K562 (cell line): ENCODE data around the gene TTLL11. TPM values are rescaled to one million over a fixed set of nuclear protein-coding genes. Genes with fewer than 3 reads are reported as not detected.

Experiments
- ATAC-seq: fragments of 200-7000 bp; cut with Tn5 transposase; 3 replicates; pipeline ENCODE4 v1.9.1; 2020; ENCODE audit warnings: moderate library complexity
- BruUV-seq: library from RNA; stranded (reverse); fragments of 400-500 nt; replicated peaks from 2 replicates; lab custom pipeline; 2021; lab: Mats Ljungman, UMichigan
- CTCF ChIA-PET: fragments of 300-600 bp; formaldehyde crosslinking; extraction: SDS; loops from one replicate; lab custom pipeline; 2021; ENCODE audit warnings: low intra/inter-chr PET ratio; lab: Yijun Ruan, JAX
- POLR2A ChIA-PET: fragments of 300-600, 350-650 bp; sonication (Branson Sonifier 250); formaldehyde crosslinking; extraction: SDS; loops from one replicate; lab custom pipeline; 2021; ENCODE audit warnings: antibody characterized with exemption, inconsistent platforms; lab: Yijun Ruan, JAX
- DNase-seq, 4 experiments: peaks; one replicate each; pipeline versions ENCODE4 v3.0.0 to v3.0.0-alpha.2; 2011 to 2018; ENCODE audit warnings: low spot score in 3 of 4, mixed read lengths in 3 of 4; ENCODE audit errors: extremely low read depth in 1 of 4
- FAIRE-seq: peaks from 2 replicates; lab custom pipeline; 2011; peaks lifted over from hg19 to GRCh38; lab: Jason Lieb, UNC
- H2AFZ ChIP-seq: 2 replicates; pipeline ENCODE4 v1.6.0; 2011; ENCODE audit warnings: low read depth, low read length, control low read depth, inconsistent platforms
- H3K27ac ChIP-seq: fragments of 200-600 bp; 3 replicates; pipeline ENCODE4 v1.8.0; 2011; ENCODE audit warnings: low read depth, mild to moderate bottlenecking, control low read depth, inconsistent platforms, low read length, moderate library complexity, mixed read lengths; ENCODE audit errors: extremely low read depth
- H3K27me3 ChIP-seq, 2 experiments: fragments of 300-600 bp in 1 of 2; 2 replicates in 1 of 2; 3 replicates in 1 of 2; pipeline versions ENCODE4 v1.6.0 to v1.8.0; 2011; ENCODE audit warnings: inconsistent platforms in 2 of 2, low read length in 2 of 2, mild to moderate bottlenecking in 1 of 2, mixed read lengths in 1 of 2, moderate library complexity in 1 of 2; ENCODE audit not compliant: control insufficient read depth in 2 of 2, insufficient read depth in 2 of 2
- H3K36me3 ChIP-seq: fragments of 300-600 bp; 3 replicates; pipeline ENCODE4 v1.8.0; 2011; ENCODE audit warnings: mild to moderate bottlenecking, low read length, inconsistent platforms; ENCODE audit not compliant: control insufficient read depth, insufficient read depth
- H3K4me1 ChIP-seq, 2 experiments: fragments of 200-600 bp in 1 of 2; replicated peaks in 1 of 2; 2 replicates in 1 of 2; 3 replicates in 1 of 2; pipeline versions ENCODE4 v1.5.1 to v1.8.0; 2011; ENCODE audit warnings: inconsistent platforms in 2 of 2, low read length in 2 of 2, mild to moderate bottlenecking in 1 of 2, mixed read lengths in 1 of 2, moderate library complexity in 1 of 2; ENCODE audit not compliant: control insufficient read depth in 2 of 2, insufficient read depth in 2 of 2
- H3K4me2 ChIP-seq: 2 replicates; pipeline ENCODE4 v1.6.1; 2011; ENCODE audit warnings: low read length, control low read depth, inconsistent platforms, mixed read lengths; ENCODE audit not compliant: insufficient read depth
- H3K4me3 ChIP-seq: fragments of 200-600 bp; sonication (generic), shearing (Covaris generic); 2 replicates; pipeline ENCODE4 v1.5.1; 2016; ENCODE audit warnings: control low read depth, inconsistent platforms
- H3K79me2 ChIP-seq: fragments of 200-600 bp; 3 replicates; pipeline ENCODE4 v1.8.0; 2011; ENCODE audit warnings: low read length, inconsistent platforms; ENCODE audit not compliant: control insufficient read depth, insufficient read depth
- H3K9ac ChIP-seq, 2 experiments: 2 replicates each; pipeline versions ENCODE4 v1.6.0 to v1.6.1; 2011; ENCODE audit warnings: low read depth in 2 of 2, low read length in 2 of 2, control low read depth in 1 of 2, inconsistent platforms in 1 of 2, mild to moderate bottlenecking in 1 of 2, mixed read lengths in 1 of 2; ENCODE audit not compliant: insufficient read depth in 1 of 2
- H3K9me1 ChIP-seq: one replicate; pipeline ENCODE4 v1.6.0; 2011; ENCODE audit warnings: inconsistent platforms, mild to moderate bottlenecking, low read length, moderate library complexity; ENCODE audit not compliant: control insufficient read depth, insufficient read depth
- H3K9me3 ChIP-seq: replicated peaks from 2 replicates; pipeline ENCODE4 v1.5.1; 2011; ENCODE audit warnings: low read depth, low read length, inconsistent platforms; ENCODE audit not compliant: control insufficient read depth, insufficient read depth
- H4K20me1 ChIP-seq: replicated peaks from 2 replicates; pipeline ENCODE4 v1.6.1; 2011; ENCODE audit warnings: low read length, inconsistent platforms, mixed read lengths; ENCODE audit not compliant: control insufficient read depth, insufficient read depth
- ESRRA ChIP-seq: fragments of 450-650 bp; IDR thresholded peaks from 2 replicates; pipeline ENCODE4 v1.6.1; 2014; ENCODE audit warnings: low read depth, mild to moderate bottlenecking, moderate library complexity, borderline replicate concordance
- HEY1 ChIP-seq: fragments of 250-450 bp; sonication (Bioruptor Pico); IDR thresholded peaks from 2 replicates; pipeline ENCODE4 v1.5.0; 2020; ENCODE audit warnings: mild to moderate bottlenecking, moderate library complexity, borderline replicate concordance
- ILF3 ChIP-seq: fragments of 450-650 bp; IDR thresholded peaks from 2 replicates; pipeline ENCODE4 v1.6.1; 2018; ENCODE audit warnings: antibody characterized with exemption, mild to moderate bottlenecking, moderate library complexity, borderline replicate concordance
- MCM3 ChIP-seq: fragments of 450-650 bp; IDR thresholded peaks from 2 replicates; pipeline ENCODE4 v1.6.1; 2016
- SMAD4 ChIP-seq: fragments of 250-450 bp; sonication (Bioruptor Pico); conservative IDR thresholded peaks from 2 replicates; pipeline ENCODE4 v1.8.0; 2021; ENCODE audit warnings: inconsistent platforms, mild to moderate bottlenecking, moderate library complexity
- ZNF263 ChIP-seq: sonication (generic); formaldehyde crosslinking; IDR thresholded peaks from 2 replicates; pipeline ENCODE4 v1.8.0; 2022; ENCODE audit warnings: mild to moderate bottlenecking, missing genetic modification reagents, borderline replicate concordance
- ZNF551 ChIP-seq: fragments of 250-450 bp; sonication (Bioruptor Pico); IDR thresholded peaks from 2 replicates; pipeline ENCODE4 v1.5.0; 2021; ENCODE audit warnings: mild to moderate bottlenecking, moderate library complexity
- WGBS: fragments of 100-300 bp; shearing (Covaris generic); methylation state at CpG from one replicate; pipeline ENCODE4 v1.1.6; 2016; ENCODE audit warnings: low coverage, mixed read lengths; ENCODE audit not compliant: insufficient coverage; ENCODE audit errors: missing lambda C conversion rate; 5-methylcytosine and 5-hydroxymethylcytosine counted together
- in situ Hi-C: fragments of 300-500 bp; cut with MboI; formaldehyde crosslinking; loops from 4 replicates; pipeline ENCODE4 v1.15.0; 2018; ENCODE audit warnings: inconsistent platforms, mixed read lengths
- intact Hi-C: fragments of 100-400 bp; cut with micrococcal nuclease; formaldehyde crosslinking; loops from 2 replicates; pipeline ENCODE4 v1.14.2; 2022
- polyA plus RNA-seq, 8 experiments: library from polyadenylated mRNA; depleted of rRNA in 4 of 8; stranded (reverse) in 5 of 8; unstranded in 3 of 8; fragments of >200 nt; fragmentation: Nextera tagmentation in 2 of 8; fragmentation: Illumina TruSeq in 1 of 8; extraction: Ambion mirVana in 2 of 8; extraction: Trizol in 1 of 8; gene quantifications; 2 replicates each; pipeline versions ENCODE4 v1.2.1 to v1.2.3, GENCODE V29; 2011 to 2014; ENCODE audit warnings: inconsistent platforms in 1 of 8, missing spikeins in 1 of 8
- total RNA-seq, 7 experiments: library from RNA; depleted of rRNA in 6 of 7; stranded (reverse); fragments of >200 nt in 6 of 7; fragmentation: Illumina TruSeq in 2 of 7; extraction: Trizol in 2 of 7; gene quantifications; 2 replicates each; pipeline versions ENCODE4 v1.2.1 to v1.2.3, GENCODE V29; 2011 to 2021; ENCODE audit warnings: low replicate concordance in 1 of 7
- TF ChIP-seq, protein P1 (sequence below), 2 experiments: fragments of 450-650 bp; formaldehyde crosslinking in 1 of 2; IDR thresholded peaks; 2 replicates each; pipeline versions ENCODE4 v1.4.0 to v1.6.1; 2014 to 2020; ENCODE audit warnings: mild to moderate bottlenecking in 2 of 2, borderline replicate concordance in 1 of 2, low read depth in 1 of 2

Gene TTLL11
- total and polyA plus RNA-seq, 9 of the 15 experiments (the other 6 are each of a cell fraction or from before 2014, with no cell fraction given) = 0.83 to 4.4 (median 2.7) TPM

DNA sequence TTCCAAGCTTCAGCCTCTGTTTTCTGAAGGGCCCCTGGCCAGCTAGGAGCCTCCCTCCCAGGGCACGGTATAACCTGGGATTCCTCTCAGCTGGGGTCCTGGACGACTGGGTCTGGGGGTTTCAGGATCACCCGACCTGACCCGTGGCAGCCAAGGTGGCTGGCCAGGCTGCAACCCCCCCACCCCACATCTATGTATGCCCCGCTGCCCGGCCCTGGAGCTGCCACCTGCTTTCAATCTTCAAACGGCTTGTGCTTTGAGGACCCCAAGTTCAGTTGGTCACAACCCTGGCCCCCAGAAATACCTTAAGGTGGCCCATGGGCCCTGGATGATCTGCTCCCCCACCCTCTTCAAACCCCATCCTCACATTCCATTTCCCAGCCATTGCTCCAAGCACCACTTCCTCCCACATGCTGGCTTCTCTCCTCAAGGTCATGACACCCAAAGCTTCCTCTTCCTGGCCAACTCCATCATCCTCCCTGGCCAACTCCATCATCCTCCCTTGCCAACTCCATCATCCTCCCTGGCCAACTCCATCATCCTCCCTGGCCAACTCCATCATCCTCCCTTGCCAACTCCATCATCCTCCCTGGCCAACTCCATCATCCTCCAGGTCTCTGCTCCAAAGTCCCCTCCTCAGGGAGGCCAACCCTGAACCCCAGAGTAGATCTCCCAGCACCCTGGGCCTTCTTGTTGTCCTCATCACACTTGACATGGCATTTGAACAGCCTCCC lies 17.2 kb upstream of the TTLL11 start:
- ChIA-PET CTCF (no interaction called here), POLR2A (interaction anchor here (0.6 kb wide), 2 partner anchors 57 to 241 kb away, joined by 3 read pairs; no protein-coding TSS in a partner anchor)
- WGBS = 0% methylated on average over 4 of the region's 7 CpGs
- Histone ChIP-seq H3K27ac (no peak overlapping the region), H3K9me3 (no peaks in the 10 kb centered on the region), H3K9ac (no peak overlapping the region), H3K27me3 (peaks cover 0 to 17% of the 10 kb centered on the region in 2 experiments; a peak in 3 of 5 replicates), H3K4me2 (no peak overlapping the region), H3K36me3 (no peaks in the 10 kb centered on the region), H3K79me2 (no peaks in the 10 kb centered on the region), H4K20me1 (no peaks in the 10 kb centered on the region; the same call in 1 of the 2 replicates), H3K4me3 (no peak overlapping the region), H3K4me1 (no peaks in the 10 kb centered on the region), H3K9me1 (no peaks in the 10 kb centered on the region), H2AFZ (no peak overlapping the region)
- DNase-seq (no peak), ATAC-seq (no peak), FAIRE-seq (no peak)
- TF ChIP-seq ILF3 = no peak
- TF ChIP-seq ZNF551 (CRISPR knock-in tag) = no peak
- no peak for TF ChIP-seq SMAD4 (CRISPR knock-in tag)
- TF ChIP-seq HEY1 (CRISPR knock-in tag) = no peak
- TF ChIP-seq MCM3 = no peak
- TF ChIP-seq ESRRA = 0 out of 2 replicates have a peak, but pooled peaks have one; percentile 18
- 0 out of 2 replicates have a peak, but pooled peaks have one; percentile 34 for TF ChIP-seq ZNF263 (CRISPR knock-in tag)
- TF ChIP-seq, protein P1, sequence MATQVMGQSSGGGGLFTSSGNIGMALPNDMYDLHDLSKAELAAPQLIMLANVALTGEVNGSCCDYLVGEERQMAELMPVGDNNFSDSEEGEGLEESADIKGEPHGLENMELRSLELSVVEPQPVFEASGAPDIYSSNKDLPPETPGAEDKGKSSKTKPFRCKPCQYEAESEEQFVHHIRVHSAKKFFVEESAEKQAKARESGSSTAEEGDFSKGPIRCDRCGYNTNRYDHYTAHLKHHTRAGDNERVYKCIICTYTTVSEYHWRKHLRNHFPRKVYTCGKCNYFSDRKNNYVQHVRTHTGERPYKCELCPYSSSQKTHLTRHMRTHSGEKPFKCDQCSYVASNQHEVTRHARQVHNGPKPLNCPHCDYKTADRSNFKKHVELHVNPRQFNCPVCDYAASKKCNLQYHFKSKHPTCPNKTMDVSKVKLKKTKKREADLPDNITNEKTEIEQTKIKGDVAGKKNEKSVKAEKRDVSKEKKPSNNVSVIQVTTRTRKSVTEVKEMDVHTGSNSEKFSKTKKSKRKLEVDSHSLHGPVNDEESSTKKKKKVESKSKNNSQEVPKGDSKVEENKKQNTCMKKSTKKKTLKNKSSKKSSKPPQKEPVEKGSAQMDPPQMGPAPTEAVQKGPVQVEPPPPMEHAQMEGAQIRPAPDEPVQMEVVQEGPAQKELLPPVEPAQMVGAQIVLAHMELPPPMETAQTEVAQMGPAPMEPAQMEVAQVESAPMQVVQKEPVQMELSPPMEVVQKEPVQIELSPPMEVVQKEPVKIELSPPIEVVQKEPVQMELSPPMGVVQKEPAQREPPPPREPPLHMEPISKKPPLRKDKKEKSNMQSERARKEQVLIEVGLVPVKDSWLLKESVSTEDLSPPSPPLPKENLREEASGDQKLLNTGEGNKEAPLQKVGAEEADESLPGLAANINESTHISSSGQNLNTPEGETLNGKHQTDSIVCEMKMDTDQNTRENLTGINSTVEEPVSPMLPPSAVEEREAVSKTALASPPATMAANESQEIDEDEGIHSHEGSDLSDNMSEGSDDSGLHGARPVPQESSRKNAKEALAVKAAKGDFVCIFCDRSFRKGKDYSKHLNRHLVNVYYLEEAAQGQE (IDR thresholded peaks at IDR 0.05; ENCODE audit: borderline replicate concordance) = no peak
- TF ChIP-seq, protein P1 (CRISPR knock-in tag; IDR thresholded peaks at IDR 0.05; ENCODE audit: low read depth) = no peak
- intact Hi-C loops = no loop called here
- no TSS peak for BruUV-seq
- in situ Hi-C loops = no loop called here
